NCI-H226 (cell line): ENCODE measurements around the gene F2RL1.
"Not testable (repeated sequence)": the region's sequence is repeated elsewhere in the genome, so short reads cannot be mapped to it uniquely, and the experiment has no call there.

Experiments used
- DNase-seq: peaks from one replicate; pipeline ENCODE4 v3.0.0-alpha.2; 2015

The F2RL1 gene

GRCh38 chr5:76818844-76819831, at the start of gene F2RL1:
TSS of gene F2RL1 (plus strand) at chr5:76819030. CDS start at chr5:76819183, 153 bp downstream.
- DNase-seq, result peak; percentile 90

DNA sequence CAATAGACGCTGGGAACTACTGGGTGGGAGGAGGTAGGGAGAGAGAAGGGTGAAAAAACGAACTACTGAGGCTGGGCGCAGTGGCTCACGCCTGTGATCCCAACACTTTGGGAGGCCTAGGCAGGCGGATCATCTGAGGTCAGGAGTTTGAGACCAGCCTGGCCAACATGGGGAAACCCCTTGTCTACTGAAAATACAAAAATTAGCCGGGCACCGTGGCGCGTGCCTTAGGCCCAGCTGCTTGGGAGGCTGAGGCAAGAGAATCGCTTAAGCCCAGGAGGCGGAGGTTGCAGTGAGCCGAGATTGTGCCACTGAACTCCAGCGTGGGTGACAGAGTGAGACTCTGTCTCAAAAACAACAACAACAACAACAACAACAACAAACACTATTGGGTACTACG, 47.8 kb upstream of the F2RL1 start:
- DNase-seq, result not testable (repeated sequence)

DNA sequence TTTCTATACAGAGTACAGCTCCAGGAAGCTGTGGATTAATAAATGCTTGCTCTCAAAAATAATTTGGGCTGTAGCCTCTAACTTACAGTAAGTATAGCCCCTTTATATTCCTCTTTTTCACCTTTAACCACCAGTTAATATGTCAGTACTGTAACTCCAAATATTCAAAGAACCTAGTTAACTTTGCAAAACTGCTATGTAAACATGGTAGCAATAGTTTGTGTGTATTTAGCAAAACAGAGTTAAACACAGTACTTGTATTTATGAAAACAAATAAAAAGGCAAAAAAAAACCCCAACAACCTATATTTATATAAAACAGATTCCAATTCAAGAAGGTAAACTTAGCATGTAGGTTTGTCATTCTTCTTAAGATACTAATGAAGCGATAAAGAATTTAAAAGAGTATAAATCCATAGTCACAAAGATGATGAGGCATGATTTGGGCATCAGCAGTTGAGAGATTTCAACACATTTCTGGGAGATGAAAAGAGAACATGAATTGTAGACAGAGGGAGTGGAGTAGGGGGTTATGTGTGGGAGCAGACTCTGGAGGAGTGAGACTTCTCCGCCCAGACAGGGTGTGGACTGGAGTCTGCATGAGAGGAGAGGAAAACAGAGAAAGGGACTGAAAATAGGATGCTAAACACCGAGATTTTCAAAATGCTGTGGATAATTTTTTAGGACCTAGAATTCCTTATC, 47.0 kb upstream of the F2RL1 start:
- DNase-seq, result peak; percentile 50

GRCh38 chr5:76775921-76776320, 42.9 kb upstream of the F2RL1 start:
- DNase-seq, result no peak

DNA sequence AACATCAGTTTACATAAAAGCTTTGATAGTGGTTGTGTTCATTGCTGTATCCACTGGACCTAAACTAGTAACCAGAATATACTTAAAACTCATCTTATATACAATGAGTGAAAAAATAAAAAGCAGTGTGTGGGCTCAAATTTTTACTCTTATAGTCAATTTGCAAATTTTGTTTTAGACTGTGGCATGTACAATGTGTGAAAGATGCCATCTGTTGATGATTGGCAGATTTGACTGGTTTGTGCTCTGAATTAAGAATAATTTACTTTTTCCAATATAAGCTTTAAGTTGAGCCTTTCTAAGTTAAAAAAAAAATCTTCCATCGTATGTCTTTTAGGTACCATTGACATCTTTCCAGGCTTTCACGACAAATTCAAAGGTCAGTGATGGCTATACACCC, 42.4 kb upstream of the F2RL1 start:
- DNase-seq, result no peak

- DNase-seq, result not testable (repeated sequence)
Measured at GRCh38 chr5:76780616-76781015, 38.2 kb upstream of the F2RL1 start.

GRCh38 chr5:76781775-76782174, 37.1 kb upstream of the F2RL1 start:
- DNase-seq, result no peak

DNA sequence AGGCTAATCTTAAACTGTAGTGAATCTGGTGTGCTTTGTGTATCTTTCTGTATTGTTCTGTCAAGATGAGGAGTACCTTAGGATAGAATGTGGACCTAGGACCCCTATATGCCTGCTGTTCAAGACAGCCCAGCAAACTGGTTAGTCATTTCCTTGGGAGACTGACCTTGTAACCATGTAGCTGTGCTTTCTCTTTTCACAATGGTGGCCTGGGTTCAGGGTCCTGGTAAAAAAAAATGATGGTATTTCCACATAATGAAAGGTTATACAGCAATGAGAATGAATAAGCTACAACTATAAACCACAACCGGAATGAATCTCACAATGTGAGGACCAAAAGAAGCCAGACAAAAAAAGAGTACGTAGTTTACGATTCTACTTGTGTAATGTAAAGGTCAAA, 36.4 kb upstream of the F2RL1 start:
- DNase-seq, result no peak

- DNase-seq, result peak; percentile 95
Measured at GRCh38 chr5:76787237-76787636, 31.6 kb upstream of the F2RL1 start.

DNA sequence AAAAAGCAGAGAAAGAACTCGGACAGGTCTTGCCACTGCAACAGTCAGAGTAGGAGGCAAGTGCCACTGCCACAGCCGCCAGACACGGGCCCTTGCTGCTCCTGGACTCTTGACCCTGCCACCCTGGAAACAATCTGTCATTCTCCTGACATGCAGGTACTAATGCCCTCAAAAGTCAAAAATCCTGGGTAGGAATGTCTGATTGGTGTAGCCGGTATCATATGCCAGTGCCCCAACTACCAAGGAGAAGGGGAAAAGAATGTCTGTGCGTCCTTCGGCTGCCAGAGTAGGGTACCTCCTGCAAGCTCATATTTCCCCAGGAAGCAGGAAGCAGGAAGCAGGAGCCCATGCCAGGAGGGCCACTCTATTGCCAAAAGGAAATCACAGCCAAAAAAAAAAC, 30.5 kb upstream of the F2RL1 start:
- no peak for DNase-seq

GRCh38 chr5:76789275-76789674, 29.6 kb upstream of the F2RL1 start:
- DNase-seq, result not testable (repeated sequence)

GRCh38 chr5:76789991-76790581, 28.7 kb upstream of the F2RL1 start:
- DNase-seq, result peak; percentile 65

- DNase-seq, result peak; percentile 89
Measured at GRCh38 chr5:76790632-76791290, 28.1 kb upstream of the F2RL1 start.

DNA sequence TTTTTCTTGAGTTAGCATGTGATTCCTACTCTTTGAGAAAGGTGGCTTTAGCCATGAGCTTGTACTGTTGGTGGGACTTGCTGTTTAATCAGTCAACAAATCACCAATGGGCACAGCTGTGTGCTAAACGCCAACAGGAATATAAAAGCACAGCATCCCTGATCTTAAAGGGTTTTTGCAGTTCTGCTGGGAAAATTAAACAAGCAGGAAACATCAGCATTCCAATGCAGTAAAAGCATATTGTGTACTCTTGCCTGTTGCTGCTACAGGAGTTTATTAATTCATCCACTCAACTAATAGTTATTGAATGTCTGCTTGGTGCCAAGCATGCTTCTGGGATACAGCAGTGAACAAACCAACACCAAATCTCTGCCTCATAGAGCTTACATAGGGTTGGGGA, 27.4 kb upstream of the F2RL1 start:
- no peak for DNase-seq

GRCh38 chr5:76794871-76795270, 24.0 kb upstream of the F2RL1 start:
- DNase-seq, result peak; percentile 49

DNA sequence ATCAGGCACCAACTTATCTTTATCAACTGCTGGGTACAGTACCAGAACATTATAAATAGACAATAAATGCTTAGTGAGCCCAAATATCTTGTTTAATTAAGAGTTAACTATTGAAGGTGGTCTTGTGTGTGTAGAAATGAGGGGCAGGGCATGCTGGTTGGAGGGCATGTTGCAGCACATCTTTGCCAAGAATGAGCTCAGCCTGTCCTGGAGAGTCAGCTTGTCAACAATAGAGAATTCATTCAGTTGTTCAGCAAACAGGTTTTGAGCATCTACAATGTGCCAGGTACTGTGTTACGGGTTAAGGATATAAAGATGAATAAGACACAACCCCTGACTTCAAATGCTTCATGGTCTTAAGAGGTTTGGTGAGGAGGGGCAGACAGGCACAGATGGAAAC, 19.2 kb upstream of the F2RL1 start:
- DNase-seq, result no peak

DNA sequence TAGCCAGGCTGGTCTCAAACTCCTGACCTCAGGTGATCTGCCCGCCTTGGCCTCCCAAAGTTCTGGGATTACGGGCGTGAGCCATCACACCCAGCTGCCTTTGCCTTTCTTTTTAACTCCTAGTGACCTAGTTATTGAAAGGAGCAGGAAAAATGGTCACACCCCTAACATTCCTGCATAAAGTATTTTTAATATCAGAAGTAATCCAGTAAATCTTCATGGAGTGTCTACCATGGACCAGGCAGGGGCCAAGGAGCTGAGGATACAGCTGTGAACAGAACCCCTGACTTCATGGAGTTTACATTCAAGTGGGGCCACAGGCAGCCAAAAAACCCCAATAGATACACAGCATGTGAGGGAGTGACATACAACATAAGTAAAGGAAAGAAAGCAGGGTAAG, 18.3 kb upstream of the F2RL1 start:
- DNase-seq, result no peak

DNA sequence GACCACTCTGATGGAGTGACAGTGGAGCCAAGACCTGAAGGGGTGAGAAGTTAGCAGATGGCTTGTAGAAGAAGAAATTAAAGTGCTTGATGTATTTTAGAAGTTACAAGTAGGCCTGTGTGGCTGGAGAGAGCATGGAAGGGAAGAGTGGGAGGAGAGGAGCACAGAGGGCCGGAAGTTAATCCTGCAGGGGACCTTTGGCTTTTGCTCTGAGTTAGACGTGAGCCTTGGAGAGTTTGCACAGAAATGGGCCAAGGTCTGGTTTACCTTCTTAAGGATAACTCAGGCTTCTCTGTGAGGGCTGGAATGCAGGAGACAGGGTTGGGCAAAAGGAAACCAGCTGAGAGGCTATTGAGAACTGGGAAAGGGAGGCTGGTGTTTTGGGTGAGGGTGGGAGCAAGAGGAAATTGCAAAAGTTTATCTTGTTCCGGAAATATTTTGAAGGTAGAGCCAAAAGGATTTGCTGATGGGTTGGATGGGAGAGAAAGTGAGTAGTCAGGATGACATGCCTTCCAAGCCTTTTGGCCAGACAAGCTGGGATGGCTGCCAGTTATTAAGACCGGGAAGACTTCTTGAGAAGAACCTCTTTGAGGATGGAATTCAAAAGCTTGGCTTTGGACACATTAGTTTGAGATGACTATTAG, 17.5 kb upstream of the F2RL1 start:
- peak; percentile 98 for DNase-seq

DNA sequence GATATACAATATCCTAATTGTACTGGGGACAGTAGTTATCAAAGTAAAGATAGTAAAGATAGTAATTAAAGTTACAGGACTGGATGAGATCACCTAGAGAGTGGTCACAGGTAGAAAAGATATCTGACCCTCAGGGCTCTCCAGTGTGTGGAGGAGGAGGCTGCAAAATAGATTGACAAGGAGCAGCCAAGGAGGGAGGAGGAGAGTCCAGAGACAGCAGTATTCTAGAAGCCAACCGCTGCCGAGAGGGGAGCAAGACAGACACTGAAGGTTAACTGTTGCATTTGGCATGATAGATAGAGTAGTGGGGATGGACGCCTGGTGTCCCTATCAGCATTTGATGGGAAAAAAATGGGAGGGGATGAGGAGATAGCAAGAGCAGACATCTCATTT, 17.0 kb upstream of the F2RL1 start:
- peak; percentile 79 for DNase-seq

- no peak for DNase-seq
Measured at GRCh38 chr5:76804266-76804665, 14.6 kb upstream of the F2RL1 start.

GRCh38 chr5:76805821-76806505, 12.9 kb upstream of the F2RL1 start:
- DNase-seq, result peak; percentile 96

DNA sequence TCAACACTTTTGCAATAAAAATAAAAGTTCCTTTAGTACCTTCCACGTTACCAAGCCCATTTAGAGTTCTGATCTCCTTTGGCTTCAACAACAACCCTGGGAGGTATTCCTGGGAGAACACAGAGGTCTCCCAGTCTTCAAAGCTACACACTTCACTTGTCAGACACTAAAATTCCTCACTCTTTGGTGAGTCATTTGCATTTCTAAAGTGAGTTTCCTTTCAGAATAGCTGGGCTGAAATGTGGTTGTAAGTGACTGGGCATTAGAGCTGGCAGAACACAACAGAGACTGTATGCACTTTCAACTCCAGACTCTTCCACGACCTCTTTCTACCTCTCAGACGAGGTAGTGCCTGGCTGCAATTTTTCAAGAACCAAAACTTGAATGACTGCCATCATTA, 11.5 kb upstream of the F2RL1 start:
- peak; percentile 85 for DNase-seq
